K562 (cell line): Measurements from ENCODE around the gene CSRNP3. TPM values are rescaled to one million over a fixed set of nuclear protein-coding genes. Genes with fewer than 3 reads are reported as not detected.

Experiments used
- CREB3L1 ChIP-seq: fragments of 450-650 bp; IDR thresholded peaks from 2 replicates; pipeline ENCODE4 v1.6.1; 2014; ENCODE audit warnings: low read depth, mild to moderate bottlenecking, moderate library complexity, borderline replicate concordance
- FOXJ3 ChIP-seq: sonication (generic); formaldehyde crosslinking; IDR thresholded peaks from 2 replicates; pipeline ENCODE4 v1.4.0; 2020; ENCODE audit warnings: mild to moderate bottlenecking, missing genetic modification reagents
- HMBOX1 ChIP-seq: sonication (generic); IDR thresholded peaks from 2 replicates; pipeline ENCODE4 v1.6.1; 2016
- HNRNPK ChIP-seq: fragments of 200-400 bp; formaldehyde crosslinking; IDR thresholded peaks from one replicate; pipeline ENCODE4 v1.6.1; 2018; ENCODE audit warnings: mild to moderate bottlenecking, low read depth, low read length; ENCODE audit not compliant: poor library complexity, severe bottlenecking
- RUNX1 ChIP-seq: sonication (generic); IDR thresholded peaks from 2 replicates; pipeline ENCODE4 v1.6.1; 2016; ENCODE audit warnings: antibody characterized with exemption, low read depth
- SPI1 ChIP-seq: IDR thresholded peaks from 2 replicates; pipeline ENCODE4 v1.6.1; 2011; ENCODE audit warnings: low read depth, low read length, control low read depth, borderline replicate concordance
- SREBF1 ChIP-seq: fragments of 150-350 bp; IDR thresholded peaks from 2 replicates; pipeline ENCODE4 v1.6.1; 2014; ENCODE audit warnings: antibody characterized with exemption, low read depth, low read length, borderline replicate concordance
- STAT6 ChIP-seq: sonication (generic); formaldehyde crosslinking; IDR thresholded peaks from 2 replicates; pipeline ENCODE4 v1.8.1; 2023; ENCODE audit warnings: mild to moderate bottlenecking, missing genetic modification reagents
- THRAP3 ChIP-seq: fragments of 450-650 bp; IDR thresholded peaks from 2 replicates; pipeline ENCODE4 v1.6.1; 2016; ENCODE audit warnings: mild to moderate bottlenecking, inconsistent platforms, borderline replicate concordance
- ZBTB26 ChIP-seq: fragments of 450-650 bp; formaldehyde crosslinking; IDR thresholded peaks from 2 replicates; pipeline ENCODE4 v1.4.0; 2022; ENCODE audit warnings: missing genetic modification characterization
- polyA plus RNA-seq, 8 experiments: library from polyadenylated mRNA; depleted of rRNA in 4 of 8; stranded (reverse) in 5 of 8; unstranded in 3 of 8; fragments of >200 nt; fragmentation: Nextera tagmentation in 2 of 8; fragmentation: Illumina TruSeq in 1 of 8; extraction: Ambion mirVana in 2 of 8; extraction: Trizol in 1 of 8; gene quantifications; 2 replicates each; pipeline versions ENCODE4 v1.2.1 to v1.2.3, GENCODE V29; 2011 to 2014; ENCODE audit warnings: inconsistent platforms in 1 of 8, missing spikeins in 1 of 8
- total RNA-seq, 7 experiments: library from RNA; depleted of rRNA in 6 of 7; stranded (reverse); fragments of >200 nt in 6 of 7; fragmentation: Illumina TruSeq in 2 of 7; extraction: Trizol in 2 of 7; gene quantifications; 2 replicates each; pipeline versions ENCODE4 v1.2.1 to v1.2.3, GENCODE V29; 2011 to 2021; ENCODE audit warnings: low replicate concordance in 1 of 7

The CSRNP3 gene
- total and polyA plus RNA-seq, 9 of the 15 experiments (the other 6 are each of a cell fraction or from before 2014, with no cell fraction given): not detected

GRCh38 chr2:165610591-165611029 lies 141.1 kb downstream of the CSRNP3 start (continued):
- TF ChIP-seq THRAP3: no peak
- no peak for TF ChIP-seq RUNX1
- no peak for TF ChIP-seq HMBOX1
- no peak for TF ChIP-seq STAT6
- TF ChIP-seq FOXJ3 (CRISPR knock-in tag): no peak
- no peak for TF ChIP-seq SREBF1
- no peak for TF ChIP-seq CREB3L1
- no peak for TF ChIP-seq SPI1
- no peak for TF ChIP-seq HNRNPK
- TF ChIP-seq ZBTB26 (CRISPR knock-in tag): no peak
